Measurements from ENCODE around the gene TNFRSF13B. TPM values are rescaled to one million over a fixed set of nuclear protein-coding genes. Genes with fewer than 3 reads are reported as not detected.

The TNFRSF13B gene
- total and polyA plus RNA-seq, 2 experiments from 2014 or later = not detected

DNA sequence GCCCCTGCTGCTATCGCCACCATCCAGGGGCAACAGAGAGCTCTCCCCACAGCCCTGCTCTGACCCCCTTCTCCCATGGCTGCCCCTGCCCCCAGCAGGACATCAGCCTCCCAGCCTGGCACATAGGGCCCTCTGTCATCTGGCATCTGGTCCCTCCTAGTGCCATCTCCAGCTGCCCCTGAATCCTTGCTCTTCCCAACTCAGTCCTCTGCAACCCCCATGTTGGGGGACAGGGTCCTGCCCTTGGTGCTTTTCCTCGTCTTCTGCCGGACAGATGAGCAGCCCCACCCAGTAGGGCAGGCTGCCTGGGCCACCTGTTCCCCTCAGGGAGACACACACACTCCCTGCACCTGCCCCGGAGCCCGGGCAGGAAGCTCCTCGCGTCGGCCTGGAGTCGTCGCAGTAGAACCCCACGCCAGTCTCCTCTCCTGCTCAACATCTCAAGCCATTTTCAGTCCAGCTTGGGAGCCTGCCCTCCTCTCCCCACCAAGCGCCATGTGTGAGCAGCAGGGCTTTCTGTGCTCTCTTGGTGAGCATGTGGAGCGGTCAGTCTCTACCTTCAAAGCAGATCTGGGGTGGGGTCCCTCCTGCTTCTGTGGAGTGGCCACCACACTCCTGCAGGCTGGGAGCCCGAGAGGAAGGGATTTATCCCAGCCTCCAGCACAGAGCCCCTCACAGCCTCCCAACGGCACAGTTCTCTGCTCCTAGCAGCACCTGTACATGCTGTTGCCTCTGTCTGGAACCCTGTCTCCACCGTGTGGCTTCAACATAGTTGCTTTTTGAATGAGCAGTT, 28.2 kb downstream of the TNFRSF13B start:
- Histone ChIP-seq H3K27ac (no peak overlapping the region), H3K4me3 (no peak overlapping the region), H3K27me3 (no peaks in the 10 kb centered on the region), H3K4me1 (ENCODE audit: low read depth) (no peaks in the 10 kb centered on the region), H3K36me3 (no peaks in the 10 kb centered on the region), H3K9me3 (ENCODE audit: low read depth) (no peaks in the 10 kb centered on the region)
- DNase-seq (ENCODE audit: low read depth in 1 of 2, low spot score in 1 of 2) = no peak
- TF ChIP-seq, protein P1, sequence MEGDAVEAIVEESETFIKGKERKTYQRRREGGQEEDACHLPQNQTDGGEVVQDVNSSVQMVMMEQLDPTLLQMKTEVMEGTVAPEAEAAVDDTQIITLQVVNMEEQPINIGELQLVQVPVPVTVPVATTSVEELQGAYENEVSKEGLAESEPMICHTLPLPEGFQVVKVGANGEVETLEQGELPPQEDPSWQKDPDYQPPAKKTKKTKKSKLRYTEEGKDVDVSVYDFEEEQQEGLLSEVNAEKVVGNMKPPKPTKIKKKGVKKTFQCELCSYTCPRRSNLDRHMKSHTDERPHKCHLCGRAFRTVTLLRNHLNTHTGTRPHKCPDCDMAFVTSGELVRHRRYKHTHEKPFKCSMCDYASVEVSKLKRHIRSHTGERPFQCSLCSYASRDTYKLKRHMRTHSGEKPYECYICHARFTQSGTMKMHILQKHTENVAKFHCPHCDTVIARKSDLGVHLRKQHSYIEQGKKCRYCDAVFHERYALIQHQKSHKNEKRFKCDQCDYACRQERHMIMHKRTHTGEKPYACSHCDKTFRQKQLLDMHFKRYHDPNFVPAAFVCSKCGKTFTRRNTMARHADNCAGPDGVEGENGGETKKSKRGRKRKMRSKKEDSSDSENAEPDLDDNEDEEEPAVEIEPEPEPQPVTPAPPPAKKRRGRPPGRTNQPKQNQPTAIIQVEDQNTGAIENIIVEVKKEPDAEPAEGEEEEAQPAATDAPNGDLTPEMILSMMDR (IDR thresholded peaks at IDR 0.05; ENCODE audit: low read depth, low read length) = no peak

DNA sequence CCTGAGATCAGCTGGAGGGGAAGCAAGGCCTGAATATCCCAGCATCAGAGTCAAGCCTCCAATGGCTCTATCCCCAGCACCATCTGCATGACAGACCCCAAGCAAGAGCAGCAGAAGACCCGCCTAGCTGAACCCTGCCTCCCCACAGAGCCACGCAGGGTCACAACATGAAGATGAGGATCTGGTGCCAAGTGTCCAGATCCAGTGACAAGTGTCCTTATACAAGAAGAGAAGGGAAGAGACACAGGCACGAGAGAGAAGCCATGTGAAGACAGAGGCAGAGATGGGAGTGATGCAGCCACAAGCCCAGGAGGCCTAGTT, 28.9 kb downstream of the TNFRSF13B start:
- DNase-seq (ENCODE audit: low read depth in 1 of 2, low spot score in 1 of 2) = no peak
- no peak overlapping the region for H3K27ac ChIP-seq
- no peaks in the 10 kb centered on the region for H3K27me3 ChIP-seq
- H3K4me3 ChIP-seq = no peak overlapping the region
- H3K36me3 ChIP-seq = no peaks in the 10 kb centered on the region
- H3K4me1 ChIP-seq (ENCODE audit: low read depth) = no peaks in the 10 kb centered on the region
- TF ChIP-seq, protein P1 (IDR thresholded peaks at IDR 0.05; ENCODE audit: low read depth, low read length) = no peak
- H3K9me3 ChIP-seq (ENCODE audit: low read depth) = no peaks in the 10 kb centered on the region

DNA sequence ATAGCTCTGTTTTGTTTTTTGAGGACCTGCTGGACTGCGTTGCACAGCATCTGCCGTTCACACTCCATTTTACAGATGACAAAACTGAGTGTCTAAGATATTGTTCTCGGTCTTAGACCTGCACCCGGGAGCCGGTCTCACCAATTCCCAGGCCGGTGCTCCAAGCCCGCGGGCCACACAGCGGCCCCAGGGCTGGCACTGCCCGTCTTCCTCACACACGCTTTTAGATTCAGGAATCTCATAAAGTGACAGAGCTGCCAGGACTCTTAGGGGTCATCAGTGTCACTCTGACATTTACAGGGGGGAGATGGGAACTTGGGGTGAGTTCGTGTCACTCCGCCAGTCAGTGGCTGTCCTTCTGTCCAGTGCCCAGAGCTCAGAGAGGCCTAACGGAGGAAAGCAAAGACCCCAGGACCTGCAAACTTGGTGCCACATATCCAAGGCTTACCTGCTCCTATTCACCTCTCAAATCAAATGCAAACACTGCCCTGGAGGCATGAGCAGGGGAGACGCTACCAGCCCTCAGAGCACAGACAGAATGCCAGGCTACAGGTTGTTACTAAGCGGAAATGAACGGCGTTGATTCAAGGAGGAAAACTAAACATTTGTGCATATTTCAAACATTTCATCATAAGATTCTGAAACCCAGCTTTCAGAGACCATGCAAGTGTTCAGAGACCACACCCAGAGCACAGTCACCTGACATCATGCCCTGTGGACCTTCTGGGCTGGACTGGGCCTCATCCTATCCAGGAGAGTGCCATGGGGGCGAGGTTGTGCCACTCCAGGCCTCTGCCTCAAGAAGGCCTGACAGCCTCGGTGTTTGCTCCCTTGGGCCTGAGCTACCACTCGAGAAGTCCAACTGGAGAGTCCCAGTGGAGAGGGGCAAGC, 29.5 kb downstream of the TNFRSF13B start:
- H3K27me3 ChIP-seq = no peaks in the 10 kb centered on the region
- no peaks in the 10 kb centered on the region for H3K9me3 ChIP-seq (ENCODE audit: low read depth)
- H3K36me3 ChIP-seq = no peaks in the 10 kb centered on the region
- TF ChIP-seq, protein P1 (IDR thresholded peaks at IDR 0.05; ENCODE audit: low read depth, low read length) = no peak
- no peak overlapping the region for H3K27ac ChIP-seq
- H3K4me3 ChIP-seq = no peak overlapping the region
- H3K4me1 ChIP-seq (ENCODE audit: low read depth) = no peaks in the 10 kb centered on the region
- DNase-seq (ENCODE audit: low read depth in 1 of 2, low spot score in 1 of 2) = no peak

DNA sequence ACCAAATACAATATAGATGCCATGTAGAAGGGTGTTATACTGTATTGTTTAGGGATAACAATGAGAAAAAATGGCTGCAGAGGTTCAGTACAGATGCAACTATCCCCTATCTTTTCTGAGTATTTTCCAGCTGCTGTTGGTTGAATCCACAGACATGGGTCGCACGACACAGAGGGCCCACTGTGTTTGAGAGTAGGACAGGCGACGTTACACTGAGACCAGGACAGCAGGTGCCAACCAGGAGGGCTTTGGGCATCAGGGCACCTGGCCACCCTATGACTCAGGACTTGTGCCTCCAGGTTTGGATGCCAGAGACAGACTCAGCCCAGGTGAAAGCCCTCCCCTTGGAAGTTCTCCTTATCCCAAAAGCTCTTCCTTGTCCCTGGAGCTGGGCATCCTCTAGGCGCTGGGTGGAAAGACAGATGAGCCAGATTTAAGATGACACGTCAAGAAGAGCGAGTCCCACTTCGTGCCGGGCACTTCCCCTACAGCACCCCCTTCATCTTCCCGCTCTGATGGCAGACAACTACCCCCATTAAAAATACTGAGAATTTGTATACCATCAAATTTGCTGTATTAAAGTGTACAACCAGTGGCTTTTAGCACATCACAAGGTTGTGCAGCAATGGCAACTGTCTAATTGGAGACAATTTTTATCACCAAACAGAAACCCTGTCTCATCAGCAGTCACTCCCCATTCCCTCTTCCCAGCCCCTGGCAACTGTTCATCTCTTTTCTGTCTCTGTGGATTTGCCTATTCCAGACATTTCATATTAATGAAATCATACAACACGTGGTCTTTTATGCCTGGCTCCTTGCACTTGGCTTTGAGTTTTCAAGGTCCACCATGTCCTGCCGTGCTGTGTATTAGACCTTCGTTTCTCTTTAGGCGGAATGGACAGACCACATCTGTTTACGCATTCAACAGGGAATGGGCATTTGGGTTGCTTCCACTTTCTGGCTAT, 30.6 kb downstream of the TNFRSF13B start:
- Histone ChIP-seq H3K36me3 (no peaks in the 10 kb centered on the region), H3K27ac (no peak overlapping the region), H3K27me3 (no peaks in the 10 kb centered on the region), H3K9me3 (ENCODE audit: low read depth) (no peaks in the 10 kb centered on the region), H3K4me3 (no peak overlapping the region), H3K4me1 (ENCODE audit: low read depth) (no peaks in the 10 kb centered on the region)
- DNase-seq (ENCODE audit: low read depth in 1 of 2, low spot score in 1 of 2) = peak in 1 of 2 donors; percentile 6
- TF ChIP-seq, protein P1 (IDR thresholded peaks at IDR 0.05; ENCODE audit: low read depth, low read length) = no peak
